Measurements from ENCODE around the gene ERP44. TPM values are rescaled to one million over a fixed set of nuclear protein-coding genes. Genes with fewer than 3 reads are reported as not detected.

The ERP44 gene
- total RNA-seq, 3 donors from 2014 or later, result 14.5 to 16.5 (median 14.8) TPM

GRCh38 chr9:99986642-99987041 is 112.2 kb downstream of the ERP44 start:
- ATAC-seq, result no peak

GRCh38 chr9:99980598-99980997 is 118.2 kb downstream of the ERP44 start:
- no peak for DNase-seq
- no peak for ATAC-seq
- peaks cover 11% of the 10 kb centered on the region for H3K36me3 Mint-ChIP-seq (ENCODE audit: insufficient read depth)
- no peaks in the 10 kb centered on the region for H3K4me1 Mint-ChIP-seq (ENCODE audit: low read depth)
- no peaks in the 10 kb centered on the region for H3K27me3 Mint-ChIP-seq (ENCODE audit: low read depth)
- H3K9me3 Mint-ChIP-seq, result no peaks in the 10 kb centered on the region
- no peak overlapping the region for H3K4me3 Mint-ChIP-seq

More at GRCh38 chr9:99986642-99987041, 112.2 kb downstream of the ERP44 start:
- no peak for DNase-seq
- Mint-ChIP-seq H3K4me3 (no peak overlapping the region), H3K27me3 (ENCODE audit: low read depth) (no peaks in the 10 kb centered on the region), H3K4me1 (ENCODE audit: low read depth) (peaks cover 1% of the 10 kb centered on the region), H3K9me3 (peaks cover 6% of the 10 kb centered on the region), H3K36me3 (ENCODE audit: insufficient read depth) (peaks cover 37% of the 10 kb centered on the region)

- Mint-ChIP-seq H3K4me1 (ENCODE audit: low read depth) (no peaks in the 10 kb centered on the region), H3K4me3 (no peak overlapping the region), H3K36me3 (ENCODE audit: insufficient read depth) (peaks cover 25% of the 10 kb centered on the region), H3K27me3 (ENCODE audit: low read depth) (no peaks in the 10 kb centered on the region), H3K9me3 (no peaks in the 10 kb centered on the region)
- ATAC-seq (no peak), DNase-seq (no peak)
Observed at GRCh38 chr9:99978221-99978620, 120.6 kb downstream of the ERP44 start.

- ATAC-seq (no peak), DNase-seq (no peak)
- H3K9me3 Mint-ChIP-seq, result no peaks in the 10 kb centered on the region
- H3K36me3 Mint-ChIP-seq (ENCODE audit: insufficient read depth), result peaks cover 25% of the 10 kb centered on the region
- H3K4me1 Mint-ChIP-seq (ENCODE audit: low read depth), result no peaks in the 10 kb centered on the region
- H3K4me3 Mint-ChIP-seq, result no peak overlapping the region
- no peaks in the 10 kb centered on the region for H3K27me3 Mint-ChIP-seq (ENCODE audit: low read depth)
Observed at GRCh38 chr9:99977033-99977792, 121.6 kb downstream of the ERP44 start.

- H3K4me3 Mint-ChIP-seq, result no peak overlapping the region
- DNase-seq (no peak), ATAC-seq (no peak)
- no peaks in the 10 kb centered on the region for H3K9me3 Mint-ChIP-seq
- H3K36me3 Mint-ChIP-seq (ENCODE audit: insufficient read depth), result peaks cover 24% of the 10 kb centered on the region
- H3K27me3 Mint-ChIP-seq (ENCODE audit: low read depth), result no peaks in the 10 kb centered on the region
- no peaks in the 10 kb centered on the region for H3K4me1 Mint-ChIP-seq (ENCODE audit: low read depth)
Observed at GRCh38 chr9:99973455-99973854, 125.3 kb downstream of the ERP44 start.

- H3K4me1 Mint-ChIP-seq (ENCODE audit: low read depth), result no peaks in the 10 kb centered on the region
- no peaks in the 10 kb centered on the region for H3K9me3 Mint-ChIP-seq
- no peaks in the 10 kb centered on the region for H3K27me3 Mint-ChIP-seq (ENCODE audit: low read depth)
- peaks cover 32% of the 10 kb centered on the region for H3K36me3 Mint-ChIP-seq (ENCODE audit: insufficient read depth)
- ATAC-seq (no peak), DNase-seq (no peak)
- H3K4me3 Mint-ChIP-seq, result no peak overlapping the region
Observed at GRCh38 chr9:99971410-99971809, 127.4 kb downstream of the ERP44 start.

- Mint-ChIP-seq H3K4me3 (no peak overlapping the region), H3K36me3 (ENCODE audit: insufficient read depth) (peaks cover 33% of the 10 kb centered on the region), H3K27me3 (ENCODE audit: low read depth) (no peaks in the 10 kb centered on the region), H3K9me3 (no peaks in the 10 kb centered on the region), H3K4me1 (ENCODE audit: low read depth) (no peaks in the 10 kb centered on the region)
- no peak for DNase-seq
- ATAC-seq, result no peak
Observed at GRCh38 chr9:99970481-99970880, 128.3 kb downstream of the ERP44 start.

- H3K4me3 Mint-ChIP-seq, result no peak overlapping the region
- H3K36me3 Mint-ChIP-seq (ENCODE audit: insufficient read depth), result peaks cover 31% of the 10 kb centered on the region
- no peaks in the 10 kb centered on the region for H3K4me1 Mint-ChIP-seq (ENCODE audit: low read depth)
- DNase-seq (no peak), ATAC-seq (no peak)
- no peaks in the 10 kb centered on the region for H3K9me3 Mint-ChIP-seq
- H3K27me3 Mint-ChIP-seq (ENCODE audit: low read depth), result no peaks in the 10 kb centered on the region
Observed at GRCh38 chr9:99967457-99967856, 131.3 kb downstream of the ERP44 start.

GRCh38 chr9:99966716-99967115 is 132.1 kb downstream of the ERP44 start:
- H3K27me3 Mint-ChIP-seq (ENCODE audit: low read depth), result no peaks in the 10 kb centered on the region
- no peak overlapping the region for H3K4me3 Mint-ChIP-seq
- peaks cover 35% of the 10 kb centered on the region for H3K36me3 Mint-ChIP-seq (ENCODE audit: insufficient read depth)
- H3K9me3 Mint-ChIP-seq, result no peaks in the 10 kb centered on the region
- DNase-seq, result no peak
- no peak for ATAC-seq
- H3K4me1 Mint-ChIP-seq (ENCODE audit: low read depth), result no peaks in the 10 kb centered on the region

- DNase-seq (no peak), ATAC-seq (no peak)
- no peaks in the 10 kb centered on the region for H3K9me3 Mint-ChIP-seq
- H3K4me1 Mint-ChIP-seq (ENCODE audit: low read depth), result no peaks in the 10 kb centered on the region
- H3K27me3 Mint-ChIP-seq (ENCODE audit: low read depth), result no peaks in the 10 kb centered on the region
- H3K36me3 Mint-ChIP-seq (ENCODE audit: insufficient read depth), result peaks cover 39% of the 10 kb centered on the region
- no peak overlapping the region for H3K4me3 Mint-ChIP-seq
Observed at GRCh38 chr9:99966001-99966400, 132.8 kb downstream of the ERP44 start.

- H3K4me1 Mint-ChIP-seq (ENCODE audit: low read depth), result no peaks in the 10 kb centered on the region
- no peak for DNase-seq
- ATAC-seq, result no peak
- H3K9me3 Mint-ChIP-seq, result no peaks in the 10 kb centered on the region
- peaks cover 45% of the 10 kb centered on the region for H3K36me3 Mint-ChIP-seq (ENCODE audit: insufficient read depth)
- H3K27me3 Mint-ChIP-seq (ENCODE audit: low read depth), result no peaks in the 10 kb centered on the region
- H3K4me3 Mint-ChIP-seq, result no peak overlapping the region
Observed at GRCh38 chr9:99964336-99964735, 134.5 kb downstream of the ERP44 start.

- Mint-ChIP-seq H3K36me3 (ENCODE audit: insufficient read depth) (peaks cover 47% of the 10 kb centered on the region), H3K4me1 (ENCODE audit: low read depth) (no peaks in the 10 kb centered on the region), H3K9me3 (no peaks in the 10 kb centered on the region), H3K27me3 (ENCODE audit: low read depth) (no peaks in the 10 kb centered on the region), H3K4me3 (no peak overlapping the region)
- DNase-seq, result no peak
- ATAC-seq, result no peak
Observed at GRCh38 chr9:99962680-99963261, 136.0 kb downstream of the ERP44 start.

GRCh38 chr9:99955606-99956005 is 143.2 kb downstream of the ERP44 start:
- no peak overlapping the region for H3K4me3 Mint-ChIP-seq

GRCh38 chr9:99954819-99955218 is 144.0 kb downstream of the ERP44 start:
- DNase-seq, result no peak
- Mint-ChIP-seq H3K27me3 (ENCODE audit: low read depth) (no peaks in the 10 kb centered on the region), H3K36me3 (ENCODE audit: insufficient read depth) (peaks cover 26% of the 10 kb centered on the region), H3K4me3 (no peak overlapping the region), H3K4me1 (ENCODE audit: low read depth) (peaks cover 17% of the 10 kb centered on the region), H3K9me3 (no peaks in the 10 kb centered on the region)
- peak; percentile 82 for ATAC-seq

More at GRCh38 chr9:99955606-99956005, 143.2 kb downstream of the ERP44 start:
- Mint-ChIP-seq H3K36me3 (ENCODE audit: insufficient read depth) (peaks cover 27% of the 10 kb centered on the region), H3K4me1 (ENCODE audit: low read depth) (peaks cover 17% of the 10 kb centered on the region), H3K27me3 (ENCODE audit: low read depth) (no peaks in the 10 kb centered on the region), H3K9me3 (no peaks in the 10 kb centered on the region)
- DNase-seq (no peak), ATAC-seq (peak; percentile 65 to 69)

GRCh38 chr9:99953861-99954507 is 144.8 kb downstream of the ERP44 start:
- H3K4me1 Mint-ChIP-seq (ENCODE audit: low read depth), result peaks cover 17% of the 10 kb centered on the region
- H3K36me3 Mint-ChIP-seq (ENCODE audit: insufficient read depth), result peaks cover 24% of the 10 kb centered on the region
- H3K9me3 Mint-ChIP-seq, result no peaks in the 10 kb centered on the region
- no peak overlapping the region for H3K4me3 Mint-ChIP-seq
- ATAC-seq (peak in 1 of 2 donors; percentile 4), DNase-seq (no peak)
- no peaks in the 10 kb centered on the region for H3K27me3 Mint-ChIP-seq (ENCODE audit: low read depth)

Measured in activated T-cell treated with anti-CD3 and anti-CD28 coated beads, Interleukin-2, amount 50 U/mL, for 4 hours (primary cell).